ENCODE results near the gene COQ8A.

DNA sequence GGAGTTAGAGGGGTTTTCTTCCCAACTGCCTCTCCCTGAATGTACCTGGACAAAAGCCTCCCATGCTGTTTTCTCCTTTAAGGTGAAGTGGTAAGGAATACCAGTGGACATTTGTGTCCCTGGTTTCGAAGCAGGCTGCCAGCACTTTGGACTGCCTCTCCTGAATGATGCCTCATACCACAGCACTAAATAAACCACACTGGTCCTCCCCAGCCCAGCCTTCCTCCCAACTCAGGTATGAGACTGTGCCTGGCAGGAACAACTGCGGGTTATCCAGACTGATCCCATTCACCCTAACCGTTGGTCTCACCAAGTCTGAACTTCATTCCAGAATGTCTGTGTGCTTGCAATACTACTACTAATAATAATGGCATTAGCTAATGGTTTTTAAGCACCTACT is 9.3 kb downstream of the COQ8A start:
- no peak for TF ChIP-seq POLR2AphosphoS5 (IDR thresholded peaks at IDR 0.05; ENCODE audit: low read depth)
- TF ChIP-seq, protein P1, sequence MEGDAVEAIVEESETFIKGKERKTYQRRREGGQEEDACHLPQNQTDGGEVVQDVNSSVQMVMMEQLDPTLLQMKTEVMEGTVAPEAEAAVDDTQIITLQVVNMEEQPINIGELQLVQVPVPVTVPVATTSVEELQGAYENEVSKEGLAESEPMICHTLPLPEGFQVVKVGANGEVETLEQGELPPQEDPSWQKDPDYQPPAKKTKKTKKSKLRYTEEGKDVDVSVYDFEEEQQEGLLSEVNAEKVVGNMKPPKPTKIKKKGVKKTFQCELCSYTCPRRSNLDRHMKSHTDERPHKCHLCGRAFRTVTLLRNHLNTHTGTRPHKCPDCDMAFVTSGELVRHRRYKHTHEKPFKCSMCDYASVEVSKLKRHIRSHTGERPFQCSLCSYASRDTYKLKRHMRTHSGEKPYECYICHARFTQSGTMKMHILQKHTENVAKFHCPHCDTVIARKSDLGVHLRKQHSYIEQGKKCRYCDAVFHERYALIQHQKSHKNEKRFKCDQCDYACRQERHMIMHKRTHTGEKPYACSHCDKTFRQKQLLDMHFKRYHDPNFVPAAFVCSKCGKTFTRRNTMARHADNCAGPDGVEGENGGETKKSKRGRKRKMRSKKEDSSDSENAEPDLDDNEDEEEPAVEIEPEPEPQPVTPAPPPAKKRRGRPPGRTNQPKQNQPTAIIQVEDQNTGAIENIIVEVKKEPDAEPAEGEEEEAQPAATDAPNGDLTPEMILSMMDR (conservative IDR thresholded peaks at IDR 0.05; ENCODE audit: low read depth in 2 of 2) = no peak
- no peak for TF ChIP-seq EZH2 (IDR thresholded peaks at IDR 0.05; ENCODE audit: low read depth, unreplicated experiment)
- TF ChIP-seq, protein P2, sequence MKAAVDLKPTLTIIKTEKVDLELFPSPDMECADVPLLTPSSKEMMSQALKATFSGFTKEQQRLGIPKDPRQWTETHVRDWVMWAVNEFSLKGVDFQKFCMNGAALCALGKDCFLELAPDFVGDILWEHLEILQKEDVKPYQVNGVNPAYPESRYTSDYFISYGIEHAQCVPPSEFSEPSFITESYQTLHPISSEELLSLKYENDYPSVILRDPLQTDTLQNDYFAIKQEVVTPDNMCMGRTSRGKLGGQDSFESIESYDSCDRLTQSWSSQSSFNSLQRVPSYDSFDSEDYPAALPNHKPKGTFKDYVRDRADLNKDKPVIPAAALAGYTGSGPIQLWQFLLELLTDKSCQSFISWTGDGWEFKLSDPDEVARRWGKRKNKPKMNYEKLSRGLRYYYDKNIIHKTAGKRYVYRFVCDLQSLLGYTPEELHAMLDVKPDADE (IDR thresholded peaks at IDR 0.05) = no peak
- no peak for TF ChIP-seq ZNF114 (CRISPR knock-in tag; IDR thresholded peaks at IDR 0.05)
- TF ChIP-seq, protein P3, sequence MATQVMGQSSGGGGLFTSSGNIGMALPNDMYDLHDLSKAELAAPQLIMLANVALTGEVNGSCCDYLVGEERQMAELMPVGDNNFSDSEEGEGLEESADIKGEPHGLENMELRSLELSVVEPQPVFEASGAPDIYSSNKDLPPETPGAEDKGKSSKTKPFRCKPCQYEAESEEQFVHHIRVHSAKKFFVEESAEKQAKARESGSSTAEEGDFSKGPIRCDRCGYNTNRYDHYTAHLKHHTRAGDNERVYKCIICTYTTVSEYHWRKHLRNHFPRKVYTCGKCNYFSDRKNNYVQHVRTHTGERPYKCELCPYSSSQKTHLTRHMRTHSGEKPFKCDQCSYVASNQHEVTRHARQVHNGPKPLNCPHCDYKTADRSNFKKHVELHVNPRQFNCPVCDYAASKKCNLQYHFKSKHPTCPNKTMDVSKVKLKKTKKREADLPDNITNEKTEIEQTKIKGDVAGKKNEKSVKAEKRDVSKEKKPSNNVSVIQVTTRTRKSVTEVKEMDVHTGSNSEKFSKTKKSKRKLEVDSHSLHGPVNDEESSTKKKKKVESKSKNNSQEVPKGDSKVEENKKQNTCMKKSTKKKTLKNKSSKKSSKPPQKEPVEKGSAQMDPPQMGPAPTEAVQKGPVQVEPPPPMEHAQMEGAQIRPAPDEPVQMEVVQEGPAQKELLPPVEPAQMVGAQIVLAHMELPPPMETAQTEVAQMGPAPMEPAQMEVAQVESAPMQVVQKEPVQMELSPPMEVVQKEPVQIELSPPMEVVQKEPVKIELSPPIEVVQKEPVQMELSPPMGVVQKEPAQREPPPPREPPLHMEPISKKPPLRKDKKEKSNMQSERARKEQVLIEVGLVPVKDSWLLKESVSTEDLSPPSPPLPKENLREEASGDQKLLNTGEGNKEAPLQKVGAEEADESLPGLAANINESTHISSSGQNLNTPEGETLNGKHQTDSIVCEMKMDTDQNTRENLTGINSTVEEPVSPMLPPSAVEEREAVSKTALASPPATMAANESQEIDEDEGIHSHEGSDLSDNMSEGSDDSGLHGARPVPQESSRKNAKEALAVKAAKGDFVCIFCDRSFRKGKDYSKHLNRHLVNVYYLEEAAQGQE (IDR thresholded peaks at IDR 0.05; ENCODE audit: unreplicated experiment) = no peak
- TF ChIP-seq NANOG (IDR thresholded peaks at IDR 0.05; ENCODE audit: borderline replicate concordance) = no peak
- no peak for TF ChIP-seq CREB1 (CRISPR knock-in tag; IDR thresholded peaks at IDR 0.05; ENCODE audit: low read depth)
- TF ChIP-seq JUNB (IDR thresholded peaks at IDR 0.05; ENCODE audit: unreplicated experiment) = no peak
- no peak for TF ChIP-seq EZH2phosphoT487 (IDR thresholded peaks at IDR 0.05; ENCODE audit: unreplicated experiment)
- TF ChIP-seq STAT1 (IDR thresholded peaks at IDR 0.05; ENCODE audit: unreplicated experiment) = no peak
- TF ChIP-seq, protein P4, sequence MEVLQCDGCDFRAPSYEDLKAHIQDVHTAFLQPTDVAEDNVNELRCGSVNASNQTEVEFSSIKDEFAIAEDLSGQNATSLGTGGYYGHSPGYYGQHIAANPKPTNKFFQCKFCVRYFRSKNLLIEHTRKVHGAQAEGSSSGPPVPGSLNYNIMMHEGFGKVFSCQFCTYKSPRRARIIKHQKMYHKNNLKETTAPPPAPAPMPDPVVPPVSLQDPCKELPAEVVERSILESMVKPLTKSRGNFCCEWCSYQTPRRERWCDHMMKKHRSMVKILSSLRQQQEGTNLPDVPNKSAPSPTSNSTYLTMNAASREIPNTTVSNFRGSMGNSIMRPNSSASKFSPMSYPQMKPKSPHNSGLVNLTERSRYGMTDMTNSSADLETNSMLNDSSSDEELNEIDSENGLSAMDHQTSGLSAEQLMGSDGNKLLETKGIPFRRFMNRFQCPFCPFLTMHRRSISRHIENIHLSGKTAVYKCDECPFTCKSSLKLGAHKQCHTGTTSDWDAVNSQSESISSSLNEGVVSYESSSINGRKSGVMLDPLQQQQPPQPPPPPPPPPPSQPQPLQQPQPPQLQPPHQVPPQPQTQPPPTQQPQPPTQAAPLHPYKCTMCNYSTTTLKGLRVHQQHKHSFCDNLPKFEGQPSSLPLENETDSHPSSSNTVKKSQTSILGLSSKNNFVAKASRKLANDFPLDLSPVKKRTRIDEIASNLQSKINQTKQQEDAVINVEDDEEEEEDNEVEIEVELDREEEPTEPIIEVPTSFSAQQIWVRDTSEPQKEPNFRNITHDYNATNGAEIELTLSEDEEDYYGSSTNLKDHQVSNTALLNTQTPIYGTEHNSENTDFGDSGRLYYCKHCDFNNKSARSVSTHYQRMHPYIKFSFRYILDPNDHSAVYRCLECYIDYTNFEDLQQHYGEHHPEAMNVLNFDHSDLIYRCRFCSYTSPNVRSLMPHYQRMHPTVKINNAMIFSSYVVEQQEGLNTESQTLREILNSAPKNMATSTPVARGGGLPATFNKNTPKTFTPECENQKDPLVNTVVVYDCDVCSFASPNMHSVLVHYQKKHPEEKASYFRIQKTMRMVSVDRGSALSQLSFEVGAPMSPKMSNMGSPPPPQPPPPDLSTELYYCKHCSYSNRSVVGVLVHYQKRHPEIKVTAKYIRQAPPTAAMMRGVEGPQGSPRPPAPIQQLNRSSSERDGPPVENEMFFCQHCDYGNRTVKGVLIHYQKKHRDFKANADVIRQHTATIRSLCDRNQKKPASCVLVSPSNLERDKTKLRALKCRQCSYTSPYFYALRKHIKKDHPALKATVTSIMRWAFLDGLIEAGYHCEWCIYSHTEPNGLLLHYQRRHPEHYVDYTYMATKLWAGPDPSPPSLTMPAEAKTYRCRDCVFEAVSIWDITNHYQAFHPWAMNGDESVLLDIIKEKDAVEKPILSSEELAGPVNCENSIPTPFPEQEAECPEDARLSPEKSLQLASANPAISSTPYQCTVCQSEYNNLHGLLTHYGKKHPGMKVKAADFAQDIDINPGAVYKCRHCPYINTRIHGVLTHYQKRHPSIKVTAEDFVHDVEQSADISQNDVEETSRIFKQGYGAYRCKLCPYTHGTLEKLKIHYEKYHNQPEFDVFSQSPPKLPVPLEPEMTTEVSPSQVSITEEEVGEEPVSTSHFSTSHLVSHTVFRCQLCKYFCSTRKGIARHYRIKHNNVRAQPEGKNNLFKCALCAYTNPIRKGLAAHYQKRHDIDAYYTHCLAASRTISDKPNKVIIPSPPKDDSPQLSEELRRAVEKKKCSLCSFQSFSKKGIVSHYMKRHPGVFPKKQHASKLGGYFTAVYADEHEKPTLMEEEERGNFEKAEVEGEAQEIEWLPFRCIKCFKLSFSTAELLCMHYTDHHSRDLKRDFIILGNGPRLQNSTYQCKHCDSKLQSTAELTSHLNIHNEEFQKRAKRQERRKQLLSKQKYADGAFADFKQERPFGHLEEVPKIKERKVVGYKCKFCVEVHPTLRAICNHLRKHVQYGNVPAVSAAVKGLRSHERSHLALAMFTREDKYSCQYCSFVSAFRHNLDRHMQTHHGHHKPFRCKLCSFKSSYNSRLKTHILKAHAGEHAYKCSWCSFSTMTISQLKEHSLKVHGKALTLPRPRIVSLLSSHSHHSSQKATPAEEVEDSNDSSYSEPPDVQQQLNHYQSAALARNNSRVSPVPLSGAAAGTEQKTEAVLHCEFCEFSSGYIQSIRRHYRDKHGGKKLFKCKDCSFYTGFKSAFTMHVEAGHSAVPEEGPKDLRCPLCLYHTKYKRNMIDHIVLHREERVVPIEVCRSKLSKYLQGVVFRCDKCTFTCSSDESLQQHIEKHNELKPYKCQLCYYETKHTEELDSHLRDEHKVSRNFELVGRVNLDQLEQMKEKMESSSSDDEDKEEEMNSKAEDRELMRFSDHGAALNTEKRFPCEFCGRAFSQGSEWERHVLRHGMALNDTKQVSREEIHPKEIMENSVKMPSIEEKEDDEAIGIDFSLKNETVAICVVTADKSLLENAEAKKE (CRISPR knock-in tag; IDR thresholded peaks at IDR 0.05) = no peak
- no peak for TF ChIP-seq ZNF331 (CRISPR knock-in tag; IDR thresholded peaks at IDR 0.05; ENCODE audit: low read depth)
